Upper lobe of left lung (tissue), 4 donors: ENCODE data around the gene AFG3L2.

Experiments used
- POLR2A ChIP-seq, 4 donors: fragments of 450-650 bp; IDR thresholded peaks; one replicate each; pipeline ENCODE4 v1.5.1; 2016 to 2017; ENCODE audit warnings: antibody characterized with exemption in 4 of 4, mild to moderate bottlenecking in 2 of 4
- POLR2AphosphoS5 ChIP-seq, 2 donors: sonication (generic); formaldehyde crosslinking; IDR thresholded peaks; one replicate each; pipeline ENCODE4 v1.5.1; 2017; ENCODE audit warnings: antibody characterized with exemption in 2 of 2

DNA sequence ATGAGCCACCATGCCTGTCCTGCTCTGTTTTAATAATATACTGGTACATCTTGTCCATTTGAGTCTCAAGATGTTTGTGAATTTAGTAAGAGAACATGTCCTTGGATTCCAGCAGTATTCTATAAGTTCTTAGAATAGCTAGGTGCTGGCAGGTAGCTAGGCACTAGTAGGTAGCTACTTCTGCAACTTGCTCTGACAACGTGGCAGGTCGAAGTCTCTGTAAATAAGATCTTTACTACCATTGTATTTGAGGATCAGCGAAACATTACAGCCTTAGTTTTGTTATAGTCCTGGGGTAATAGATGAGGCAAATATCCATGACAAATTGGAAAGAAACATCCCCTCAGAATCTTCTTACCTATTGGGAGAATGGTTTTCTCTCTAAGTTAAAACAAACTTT is 16.5 kb upstream of the AFG3L2 start:
- TF ChIP-seq POLR2AphosphoS5 (IDR thresholded peaks at IDR 0.05): no peak
- no peak for TF ChIP-seq POLR2A (IDR thresholded peaks at IDR 0.05)
